Activated CD4-positive, alpha-beta T cell treated with anti-CD3 and anti-CD28 coated beads, Interleukin-2, amount 50 U/mL, for 1 hour (primary cell): Measurements from ENCODE around the gene EPHB1.
"Not testable (repeated sequence)": the region's sequence is repeated elsewhere in the genome, so short reads cannot be mapped to it uniquely, and the experiment has no call there.

ENCODE experiments used
- DNase-seq: peaks from one replicate; pipeline ENCODE4 v3.0.0-alpha.2; 2020

EPHB1 gene

DNA sequence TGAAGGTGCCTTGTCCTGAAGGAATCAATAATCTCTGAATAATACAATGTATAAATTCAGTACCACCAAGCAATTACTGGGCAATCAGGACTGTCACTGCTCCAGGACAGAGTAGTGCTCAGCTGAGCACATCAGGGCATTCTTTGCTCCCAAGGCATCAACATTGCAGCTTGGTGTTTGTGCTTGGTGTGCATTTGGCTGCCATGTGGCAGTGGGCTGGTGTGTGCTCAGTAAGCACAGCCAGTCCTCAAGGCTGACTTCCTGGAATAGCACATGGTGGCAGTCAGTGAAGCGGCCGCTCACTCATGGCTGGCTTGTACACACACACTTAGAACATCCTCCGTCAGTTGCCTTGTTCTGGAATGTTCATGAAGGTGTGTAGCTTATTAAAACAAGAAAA is 217.0 kb downstream of the EPHB1 start:
- no peak for DNase-seq

DNA sequence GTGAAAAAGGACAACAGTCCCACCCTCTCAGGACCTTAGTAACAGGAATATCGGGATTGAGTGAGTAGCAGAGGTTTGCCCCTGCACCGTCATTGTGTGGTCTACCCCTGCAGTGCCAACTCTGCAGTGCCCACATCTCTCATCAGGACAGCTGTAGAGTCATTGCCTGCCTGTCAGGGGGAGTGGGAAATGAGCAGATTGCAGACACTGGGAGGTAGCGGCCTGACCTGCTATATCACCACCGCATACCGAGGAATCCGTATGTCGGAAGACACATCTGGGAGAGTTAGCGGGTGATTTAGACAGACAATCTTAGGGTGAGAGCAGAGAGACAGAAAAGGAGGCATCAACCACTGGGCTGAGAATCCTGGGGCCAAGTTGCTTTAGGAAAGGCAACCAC is 218.1 kb downstream of the EPHB1 start:
- no peak for DNase-seq

DNA sequence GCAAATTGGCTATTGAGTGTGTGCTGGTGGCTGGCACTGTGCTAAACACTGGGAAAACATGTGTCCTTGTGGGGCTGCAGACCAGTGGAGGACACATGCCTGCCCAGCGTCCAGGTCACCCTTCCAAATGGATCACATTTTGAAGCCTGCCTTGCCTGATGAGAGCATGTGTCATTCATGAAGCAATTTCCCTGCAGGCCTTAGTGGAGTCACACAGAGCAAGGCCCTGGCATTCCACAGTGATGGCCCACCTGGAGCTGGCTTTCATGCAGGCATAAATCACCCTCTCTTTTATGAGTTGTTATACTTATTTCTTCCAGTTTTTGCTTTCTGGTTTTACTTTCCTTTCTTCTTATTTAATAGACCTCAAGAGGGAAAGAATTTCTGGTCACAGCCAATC is 219.5 kb downstream of the EPHB1 start:
- no peak for DNase-seq

DNA sequence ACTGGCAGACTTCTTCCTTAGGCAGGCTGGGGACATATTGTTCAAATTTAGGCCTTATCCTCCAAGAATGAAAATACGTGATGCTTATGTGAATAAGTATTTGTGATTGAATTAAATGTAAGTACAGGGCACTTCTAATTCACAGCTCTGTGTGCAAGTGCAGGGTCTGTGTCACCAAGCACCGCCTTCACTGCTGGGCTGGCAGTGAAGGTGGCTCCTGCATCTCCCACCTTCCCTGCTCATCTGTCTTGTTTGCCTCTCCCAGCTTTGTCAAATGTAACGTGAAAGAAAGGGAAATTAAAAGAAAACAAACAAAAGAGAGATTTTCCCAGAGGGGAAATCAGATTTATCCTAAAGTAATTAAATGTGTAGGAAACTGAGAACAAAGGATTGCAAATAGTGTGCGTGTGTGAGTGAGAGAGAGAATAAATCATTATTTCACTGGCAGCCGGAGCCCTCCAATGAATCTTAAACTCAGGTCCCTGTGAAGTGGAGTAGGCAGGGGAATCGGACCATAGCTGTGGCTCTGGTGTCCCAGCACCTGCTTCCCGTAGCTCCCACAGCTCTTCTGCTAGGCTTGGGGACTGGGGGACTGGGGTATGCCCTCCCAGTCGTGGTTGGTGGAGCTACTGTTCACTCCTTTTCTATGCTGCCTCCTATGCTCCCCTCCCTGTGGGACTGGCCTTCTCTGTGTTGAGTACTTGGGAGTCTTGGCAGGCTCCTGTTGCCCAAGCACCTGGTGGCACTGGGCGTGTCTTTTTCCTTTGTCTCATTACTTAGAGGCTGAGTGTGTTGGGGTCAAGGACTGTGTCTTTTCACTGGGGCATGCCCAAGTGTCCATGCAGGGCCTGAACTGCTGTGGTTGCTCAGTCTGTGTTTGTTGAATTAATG is 222.2 kb downstream of the EPHB1 start:
- no peak for DNase-seq

DNA sequence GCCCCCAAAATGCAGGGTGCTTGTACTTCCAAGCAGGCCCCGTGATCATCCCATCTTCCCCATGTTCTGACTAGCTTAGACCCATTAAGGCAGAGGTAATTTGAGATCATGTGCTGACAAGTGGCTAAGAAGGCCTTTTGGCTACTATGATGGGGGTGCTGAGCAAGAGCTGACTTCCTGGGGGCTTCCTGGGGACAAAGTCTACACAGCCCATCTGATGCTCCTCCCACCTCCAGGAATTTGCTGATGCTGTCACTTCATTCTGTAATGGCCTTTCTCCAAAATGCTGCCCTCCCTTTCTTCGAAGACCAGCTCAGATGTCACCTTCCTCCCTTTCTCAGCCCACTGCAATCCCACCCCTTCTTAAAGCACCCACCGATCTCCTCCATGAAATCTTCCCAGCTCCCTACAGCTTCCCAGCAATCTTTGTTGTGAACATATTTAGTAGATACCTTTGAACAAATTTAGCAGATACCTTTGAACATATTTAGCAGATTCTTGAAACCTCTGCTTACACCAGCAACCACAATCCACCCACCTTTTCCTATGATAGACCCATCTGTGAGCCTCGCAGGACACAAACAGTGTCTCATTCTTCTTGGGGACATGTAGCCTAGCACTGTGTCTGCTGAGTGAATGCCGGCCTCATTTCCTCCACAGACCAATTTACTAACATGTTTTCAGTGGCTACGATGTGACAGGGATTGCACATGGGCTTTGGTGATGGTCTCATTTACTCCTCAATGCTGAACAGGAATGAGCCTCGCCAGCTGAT is 223.3 kb downstream of the EPHB1 start:
- no peak for DNase-seq

DNA sequence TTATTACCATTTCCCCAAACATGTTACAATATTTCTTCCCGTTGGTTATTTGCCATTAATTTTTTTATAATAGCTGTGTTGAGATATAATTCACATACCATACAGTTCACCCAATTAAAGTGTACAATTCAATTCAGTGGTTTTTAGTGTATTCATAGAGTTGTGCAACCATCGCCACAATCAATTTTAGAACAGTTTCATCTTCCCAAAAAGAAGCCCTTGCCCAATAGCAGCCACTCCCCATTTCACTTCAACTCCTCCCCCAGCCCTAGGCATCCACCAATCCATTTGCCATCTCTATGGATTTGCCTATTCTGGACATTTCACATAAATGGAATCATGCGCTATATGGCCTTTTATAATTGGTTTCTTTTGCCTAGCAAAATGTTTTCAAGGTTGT is 225.1 kb downstream of the EPHB1 start:
- no peak for DNase-seq

DNA sequence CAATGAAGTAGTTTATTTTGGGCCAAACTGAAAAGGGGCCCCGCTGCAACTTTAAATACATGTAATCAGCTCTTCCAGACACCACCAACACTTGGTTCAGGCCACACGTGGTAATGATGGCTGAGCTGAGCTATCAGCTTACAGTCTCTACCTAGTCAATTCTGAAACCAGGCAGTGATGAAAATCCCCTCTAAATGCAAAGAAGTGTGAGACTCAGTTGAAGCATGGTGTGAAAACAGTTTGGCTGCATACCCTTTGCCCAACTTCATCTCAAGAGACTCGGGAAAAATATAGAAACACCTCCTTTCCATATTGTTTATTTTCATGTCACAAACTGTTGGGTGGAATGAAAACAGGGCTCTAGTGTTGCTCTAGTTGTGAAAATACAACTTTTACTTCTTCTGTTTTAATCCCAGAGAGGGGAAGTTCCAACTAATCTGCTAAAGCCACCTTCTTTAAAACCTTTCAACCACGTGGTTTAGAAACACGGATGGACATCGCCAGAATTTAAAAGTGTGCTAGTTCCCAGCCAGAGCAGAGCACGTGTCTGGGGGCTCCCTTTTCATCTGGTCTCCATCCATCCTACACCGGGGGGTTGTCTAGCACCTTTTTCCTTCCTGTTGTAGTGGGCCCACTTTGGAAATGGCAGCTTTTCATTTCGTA is 229.1 kb downstream of the EPHB1 start:
- no peak for DNase-seq

DNA sequence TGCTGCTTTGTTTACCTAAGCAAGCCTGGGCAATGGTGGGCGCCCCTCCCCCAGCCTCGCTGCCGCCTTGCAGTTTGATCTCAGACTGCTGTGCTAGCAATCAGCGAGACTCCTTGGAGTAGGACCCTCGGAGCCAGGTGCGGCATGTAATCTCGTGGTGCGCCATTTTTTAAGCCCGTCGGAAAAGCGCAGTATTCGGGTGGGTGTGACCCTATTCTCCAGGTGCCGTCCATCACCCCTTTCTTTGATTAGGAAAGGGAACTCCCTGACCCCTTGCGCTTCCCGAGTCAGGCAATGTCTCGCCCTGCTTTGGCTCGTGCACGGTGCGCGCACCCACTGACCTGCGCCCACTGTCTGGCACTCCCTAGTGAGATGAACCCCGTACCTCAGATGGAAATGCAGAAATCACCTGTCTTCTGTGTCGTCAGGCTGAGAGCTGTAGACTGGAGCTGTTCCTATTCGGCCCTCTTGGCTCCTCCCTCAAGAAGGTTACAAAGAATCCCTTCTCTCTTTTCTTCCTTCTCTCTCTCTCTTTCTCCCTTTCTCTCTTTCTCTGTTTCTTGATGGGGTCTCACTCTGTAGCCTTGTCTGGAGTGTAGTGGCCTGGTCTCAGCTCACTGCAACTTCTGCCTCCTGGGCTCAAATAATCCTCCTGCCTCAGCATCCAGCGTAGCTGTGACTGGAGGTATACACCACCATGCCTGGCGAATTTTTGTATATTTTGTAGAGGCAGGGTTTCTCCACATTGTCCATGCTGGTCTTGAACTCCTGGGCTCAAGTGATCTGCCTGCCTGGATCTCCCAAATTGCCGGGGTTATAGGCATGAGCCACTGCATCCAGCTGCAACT is 235.9 kb downstream of the EPHB1 start:
- DNase-seq, result not testable (repeated sequence)

DNA sequence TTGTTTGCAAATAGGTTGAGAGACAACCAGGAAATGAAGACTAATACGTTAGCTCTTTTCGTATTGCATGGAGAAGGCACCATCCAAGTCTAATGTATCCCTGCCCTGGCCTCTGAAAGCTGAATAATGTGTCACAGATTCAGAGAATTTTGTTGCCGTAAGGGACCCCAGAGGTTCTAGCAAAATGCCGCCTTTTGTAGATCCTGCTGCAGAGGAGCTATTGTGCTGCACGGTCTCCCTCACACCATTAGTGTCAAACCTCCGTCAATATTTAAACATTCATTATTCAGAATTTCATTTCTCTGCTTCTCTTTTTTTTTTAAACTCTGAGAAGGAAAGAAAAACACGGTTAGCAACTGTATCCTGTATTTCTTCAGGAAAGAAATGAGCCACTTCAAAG is 238.7 kb downstream of the EPHB1 start:
- no peak for DNase-seq

DNA sequence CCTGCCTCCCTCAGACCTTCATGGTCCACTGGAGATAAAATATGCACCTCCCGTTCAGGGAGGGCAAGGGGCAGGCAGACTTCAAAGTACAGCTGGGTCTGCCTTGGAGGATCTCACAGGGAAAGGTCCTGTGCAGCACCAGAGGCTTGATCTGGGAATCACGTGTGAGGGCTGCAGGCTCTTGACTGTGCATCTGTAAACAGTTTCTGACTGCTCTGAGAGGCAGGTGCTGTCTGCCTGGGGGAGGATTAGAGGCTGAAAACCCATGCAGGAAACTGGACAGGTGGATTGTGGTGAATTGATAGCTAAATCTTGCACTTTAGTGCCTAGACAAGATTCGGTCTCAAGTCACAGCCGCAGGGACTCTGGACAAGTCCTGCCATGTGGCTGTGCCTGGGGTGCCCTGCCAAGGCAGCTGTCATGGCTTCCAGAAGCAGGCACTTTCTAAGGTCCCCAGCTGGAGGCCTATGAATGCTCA is 239.3 kb downstream of the EPHB1 start:
- DNase-seq, result no peak

DNA sequence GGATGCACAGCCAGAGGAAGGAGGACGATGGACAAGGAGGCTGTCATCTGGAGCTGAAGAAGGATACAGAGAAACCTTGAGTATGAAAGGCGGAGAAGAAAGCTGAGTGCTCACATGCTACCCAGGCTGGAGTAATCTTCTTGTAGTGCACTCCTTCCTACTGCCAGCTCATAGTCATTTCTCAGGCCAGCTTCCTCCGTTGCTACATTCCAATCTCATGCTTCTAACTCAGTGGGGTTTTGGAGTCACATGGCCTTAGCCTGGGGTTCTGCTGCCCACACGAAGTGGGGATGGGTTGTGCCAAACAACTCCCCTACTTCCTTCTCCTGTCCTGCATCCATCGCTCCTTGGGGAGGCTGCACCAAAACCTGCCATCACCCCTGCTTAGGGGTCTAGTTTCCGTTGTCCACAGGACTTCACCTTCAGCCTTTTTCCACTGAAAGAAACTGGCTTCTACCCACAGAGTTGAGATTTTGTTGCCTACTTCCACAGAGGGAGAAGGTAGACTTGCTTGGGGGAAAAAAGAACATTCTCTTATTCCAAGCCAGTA is 239.9 kb downstream of the EPHB1 start:
- no peak for DNase-seq

DNA sequence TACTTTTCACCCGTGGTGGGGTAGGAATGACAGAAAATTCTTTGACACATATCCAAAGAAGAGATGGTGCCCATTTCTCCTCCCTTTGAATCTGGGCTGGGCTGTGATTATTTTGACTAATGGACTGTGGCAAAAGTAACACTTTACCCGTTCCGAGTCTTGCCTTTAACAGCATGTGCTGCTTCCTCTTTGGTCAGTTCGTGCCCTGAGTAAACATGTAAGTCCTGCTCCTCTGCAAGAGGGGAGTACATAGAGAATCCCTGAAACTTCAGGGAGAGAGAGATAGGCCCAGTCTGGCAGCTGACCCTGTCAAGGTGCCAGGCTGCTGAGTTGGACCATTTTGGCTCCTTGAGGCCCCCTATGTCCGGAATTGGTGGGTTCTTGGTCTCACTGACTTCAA is 243.1 kb downstream of the EPHB1 start:
- no peak for DNase-seq

DNA sequence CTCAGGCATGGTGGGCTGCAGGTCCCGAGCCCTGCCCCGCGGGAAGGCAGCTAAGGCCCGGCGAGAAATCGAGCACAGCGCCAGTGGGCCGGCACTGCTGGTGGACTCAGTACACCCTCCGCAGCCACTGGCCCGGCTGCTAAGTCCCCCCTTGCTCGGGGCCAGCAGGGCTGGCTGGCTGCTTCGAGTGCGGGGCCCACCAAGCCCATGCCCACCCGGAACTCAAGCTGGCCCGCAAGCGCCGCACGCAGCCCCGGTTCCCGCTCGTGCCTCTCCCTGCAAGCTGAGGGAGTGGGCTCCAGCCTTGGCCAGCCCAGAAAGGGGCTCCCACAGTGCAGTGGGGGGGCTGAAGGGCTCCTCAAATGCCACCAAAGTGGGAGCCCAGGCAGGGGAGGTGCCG is 244.5 kb downstream of the EPHB1 start:
- not testable (repeated sequence) for DNase-seq

DNA sequence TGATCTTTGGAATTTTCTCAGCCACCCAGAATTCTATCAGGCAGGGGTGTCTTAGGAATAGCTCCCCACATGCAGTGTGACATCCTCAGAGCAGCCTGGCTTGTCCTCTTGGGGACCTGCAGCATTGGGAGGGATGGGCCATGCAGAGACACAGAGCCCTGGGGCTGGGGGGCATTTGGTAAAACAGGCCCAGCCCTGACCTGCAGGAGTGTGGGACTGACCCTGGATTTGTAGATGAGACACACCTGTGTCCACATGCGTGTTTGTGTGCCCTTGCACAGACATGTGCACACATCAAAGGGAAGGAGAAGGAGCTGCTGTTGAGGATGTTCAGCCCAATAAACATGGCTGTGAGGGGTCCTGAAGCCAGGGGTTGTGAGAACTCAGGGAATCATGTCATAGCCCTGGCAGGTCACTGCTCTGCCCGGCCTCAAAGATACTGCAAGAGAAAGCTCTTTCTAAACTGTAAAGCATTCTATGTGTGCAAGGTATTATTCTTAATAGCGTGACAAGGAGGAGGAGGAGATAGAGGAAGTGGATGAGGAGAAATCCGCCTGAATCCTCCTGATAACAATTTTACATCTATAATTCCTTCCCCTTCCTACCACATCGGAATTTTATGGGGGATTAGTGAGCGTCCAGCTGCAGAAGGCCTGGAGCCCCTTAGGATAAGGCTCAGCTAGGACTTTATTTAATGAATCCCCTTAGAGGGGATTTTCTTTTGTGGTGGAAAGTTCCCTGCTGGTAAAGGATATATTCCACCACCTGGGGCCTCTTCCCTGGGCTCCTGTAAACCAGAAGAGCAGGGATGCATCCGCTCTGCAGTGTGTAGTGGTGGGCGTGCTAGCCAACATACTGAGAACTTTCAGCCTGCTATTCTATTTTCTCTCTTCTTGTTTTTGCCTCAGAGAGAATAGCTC is 245.5 kb downstream of the EPHB1 start:
- DNase-seq, result no peak

DNA sequence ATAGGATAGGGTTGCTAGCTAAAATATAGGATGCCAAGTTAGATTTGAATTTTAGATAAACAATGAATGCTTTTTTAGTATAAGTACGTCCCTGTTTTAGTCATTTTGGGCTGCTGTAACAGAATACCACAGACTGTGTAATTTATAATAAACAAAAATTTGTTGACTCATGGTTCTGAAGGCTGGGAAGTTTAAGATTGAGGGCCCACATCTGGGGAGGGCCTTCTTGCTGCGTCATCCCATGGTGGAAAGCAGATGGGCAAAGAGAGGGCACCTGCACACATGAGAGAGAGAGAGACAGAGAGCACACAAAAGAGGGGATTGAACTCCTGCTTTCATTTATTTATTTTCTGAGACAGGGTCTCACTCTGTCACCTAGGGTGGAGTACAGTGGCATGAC is 246.5 kb downstream of the EPHB1 start:
- no peak for DNase-seq

DNA sequence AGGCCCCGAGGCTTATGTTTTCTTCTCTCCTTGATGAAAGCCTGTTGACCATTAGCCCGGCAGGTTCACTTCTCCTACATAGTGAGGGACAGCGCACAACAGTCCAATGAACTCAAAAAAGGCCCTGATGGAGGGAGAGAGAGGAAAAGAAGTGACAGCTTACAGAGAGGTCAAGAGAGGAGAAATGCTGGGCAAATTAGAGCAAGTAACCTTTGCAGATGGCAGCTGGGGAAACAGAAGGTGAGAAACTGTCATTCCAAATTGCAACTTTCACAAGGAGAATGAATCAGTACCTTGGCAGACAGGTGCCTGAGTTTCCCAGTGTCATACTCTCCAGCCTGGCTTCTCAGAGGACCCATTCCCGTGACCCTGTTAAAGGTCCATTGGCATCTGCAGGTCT is 252.0 kb downstream of the EPHB1 start:
- DNase-seq, result no peak

DNA sequence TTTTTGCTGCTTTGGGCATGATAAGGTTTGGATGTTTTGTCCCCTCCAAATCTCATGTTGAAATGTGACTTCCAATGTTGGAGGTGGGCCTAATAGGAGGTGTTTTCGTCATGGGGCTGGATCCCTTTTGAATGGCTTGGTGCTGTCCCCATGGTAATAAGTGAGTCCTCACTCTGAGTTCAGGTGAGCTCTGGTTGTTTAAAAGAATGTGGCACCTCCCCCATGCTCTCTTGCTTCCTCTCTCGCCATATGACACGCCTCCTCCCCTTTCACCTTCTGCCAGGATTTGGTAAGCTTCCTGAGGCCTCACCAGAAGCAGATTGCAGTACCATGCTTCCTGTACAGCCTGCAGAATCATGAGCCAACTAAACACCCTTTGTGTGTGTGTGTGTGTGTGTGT is 255.5 kb downstream of the EPHB1 start:
- DNase-seq, result no peak

DNA sequence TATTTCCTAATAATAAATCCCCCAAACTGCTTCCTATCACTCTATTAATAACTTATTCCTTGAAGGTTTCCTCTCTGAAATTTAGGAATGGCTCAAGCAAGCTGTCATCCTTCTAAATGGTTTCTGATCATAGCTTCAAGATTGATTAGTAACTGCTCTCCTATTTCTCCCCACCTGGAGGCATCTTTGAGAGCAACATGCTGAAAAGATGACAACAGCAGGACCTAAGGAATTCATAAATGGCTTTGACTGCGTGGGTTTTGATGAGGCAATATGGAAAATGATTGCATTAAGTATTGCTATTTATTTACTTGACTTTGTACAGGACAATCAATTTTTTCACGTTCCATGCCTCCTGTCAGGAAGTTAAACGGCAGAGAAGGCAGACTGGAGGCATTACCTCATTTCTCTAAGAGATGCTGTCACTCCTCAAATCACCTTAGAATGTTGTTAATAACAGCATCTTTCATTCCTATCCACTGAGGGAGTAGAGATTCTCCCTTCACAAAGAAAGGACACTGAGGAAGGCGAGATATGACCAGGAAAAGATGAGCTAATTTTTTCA is 256.4 kb downstream of the EPHB1 start:
- no peak for DNase-seq

DNA sequence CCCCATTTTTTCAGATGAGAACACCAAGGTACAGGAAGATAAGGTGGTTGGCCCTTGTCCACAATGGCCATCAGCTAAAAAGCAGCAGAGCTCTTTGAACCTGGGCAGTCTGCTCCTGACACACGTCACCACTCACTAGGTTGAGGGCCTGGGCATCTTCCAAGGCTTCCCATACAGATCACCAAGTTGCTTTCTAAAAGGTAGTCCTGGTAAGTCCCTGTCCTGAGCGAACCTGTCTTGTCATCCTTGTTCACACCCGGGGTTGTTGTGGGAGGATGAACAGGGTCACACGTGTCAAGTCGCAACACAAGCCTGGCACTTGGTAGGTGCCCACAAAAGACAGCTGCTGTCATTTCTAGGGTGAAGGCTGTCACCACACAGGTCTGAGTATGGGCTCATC is 260.4 kb downstream of the EPHB1 start:
- DNase-seq, result no peak

DNA sequence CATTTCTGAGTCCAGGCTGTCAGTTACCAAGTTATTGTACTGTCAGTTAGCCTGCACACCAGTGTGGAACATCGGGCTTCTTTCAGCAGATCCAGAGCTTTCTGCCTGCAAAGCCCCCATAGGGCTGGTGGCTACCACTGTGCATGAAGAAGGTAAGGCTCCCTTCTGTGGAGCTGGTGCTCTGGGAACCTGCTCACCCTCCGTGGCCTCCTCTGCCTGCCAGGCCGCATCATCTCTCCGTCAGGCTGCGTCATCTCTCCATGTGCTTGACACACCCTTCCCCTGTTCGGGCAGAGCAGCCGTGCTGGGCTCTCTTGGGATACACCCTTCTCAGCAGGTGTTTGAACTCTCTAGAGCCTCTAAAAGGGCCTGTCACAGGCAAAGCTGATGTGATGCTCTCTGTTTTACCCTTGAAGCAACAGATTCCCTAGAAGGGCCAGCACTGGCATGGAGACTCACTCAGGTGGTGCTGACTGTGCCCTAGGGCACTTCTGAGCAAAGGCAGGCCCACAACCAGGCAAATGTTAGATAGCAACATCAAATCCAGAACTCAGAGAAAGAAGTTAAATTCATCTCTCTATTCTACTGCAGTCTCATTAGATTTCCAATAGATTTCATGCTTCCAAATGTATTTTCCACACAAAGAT is 261.1 kb downstream of the EPHB1 start:
- DNase-seq, result no peak
